BLaER1 treated with 17β-estradiol and CSF1 and Interleukin-3, amounts not matched to agents 10 nM and 100 nM (cell line): ENCODE results near the gene CFAP68.
A peak's percentile ranks its signal among the peaks of the same experiment; 100 is the strongest.
"Not testable (repeated sequence)": the region's sequence is repeated elsewhere in the genome, so short reads cannot be mapped to it uniquely, and the experiment has no call there.

Experiments used
- H3K27ac ChIP-seq, 11 experiments: shearing (Covaris generic); formaldehyde crosslinking; 2 replicates each; pipeline ENCODE4 v1.8.1; 2022
- H3K27me3 ChIP-seq, 11 experiments: shearing (Covaris generic); formaldehyde crosslinking; 2 replicates each; pipeline ENCODE4 v1.8.1; 2022
- H3K36me3 ChIP-seq, 11 experiments: shearing (Covaris generic); formaldehyde crosslinking; 2 replicates each; pipeline ENCODE4 v1.8.1; 2022
- H3K4me1 ChIP-seq, 10 experiments: shearing (Covaris generic); formaldehyde crosslinking; 2 replicates each; pipeline ENCODE4 v1.8.1; 2022
- H3K4me2 ChIP-seq, 11 experiments: shearing (Covaris generic); formaldehyde crosslinking; 2 replicates each; pipeline ENCODE4 v1.8.1; 2022
- H3K4me3 ChIP-seq, 10 experiments: shearing (Covaris generic); formaldehyde crosslinking; 2 replicates each; pipeline ENCODE4 v1.8.1; 2022
- H3K9ac ChIP-seq, 11 experiments: shearing (Covaris generic); formaldehyde crosslinking; 2 replicates each; pipeline ENCODE4 v1.8.1; 2022
- H3K9me3 ChIP-seq, 11 experiments: shearing (Covaris generic); formaldehyde crosslinking; replicated peaks in 1 of 11; 2 replicates each; pipeline ENCODE4 v1.8.1; 2022
- H4K20me1 ChIP-seq, 11 experiments: shearing (Covaris generic); formaldehyde crosslinking; 2 replicates each; pipeline ENCODE4 v1.8.1; 2022
- Cebpa-rat ChIP-seq, 11 experiments: shearing (Covaris generic); IDR thresholded peaks; 2 replicates each; pipeline ENCODE4 v1.8.1; 2022

Gene CFAP68

DNA sequence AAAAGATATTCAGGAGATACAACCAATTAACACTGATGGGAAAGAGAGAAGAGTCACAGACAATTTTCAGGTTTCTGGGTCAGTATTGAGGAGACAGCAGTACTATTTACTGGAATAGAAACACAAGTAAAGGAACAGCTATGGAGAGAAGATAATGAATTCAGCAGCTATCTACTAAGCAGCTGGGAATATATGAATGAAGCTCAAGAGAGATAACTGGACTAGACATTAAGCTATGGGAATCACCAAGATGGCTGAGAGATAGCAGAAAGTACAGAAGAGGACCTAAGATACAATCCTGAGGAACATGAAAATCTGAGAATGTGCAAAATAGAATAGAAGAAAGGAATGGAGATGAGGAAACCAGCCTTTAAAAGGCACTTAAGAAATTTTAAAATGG, 23.8 kb upstream of the CFAP68 start:
- TF ChIP-seq Cebpa-rat (IDR thresholded peaks at IDR 0.05), result no peak
- no peaks in the 10 kb centered on the region for H3K27me3 ChIP-seq
- no peak overlapping the region for H3K27ac ChIP-seq
- peaks cover 0 to 4% (median 0%) of the 10 kb centered on the region in 10 experiments; a peak in 1 of 20 replicates for H3K4me1 ChIP-seq
- no peak overlapping the region for H3K4me3 ChIP-seq
- H4K20me1 ChIP-seq, result no peaks in the 10 kb centered on the region
- no peak overlapping the region for H3K9ac ChIP-seq
- peaks cover 68 to 95% (median 86%) of the 10 kb centered on the region in 11 experiments for H3K36me3 ChIP-seq
- no peaks in the 10 kb centered on the region for H3K9me3 ChIP-seq
- no peak overlapping the region for H3K4me2 ChIP-seq

- no peak overlapping the region for H3K4me3 ChIP-seq
- 0 out of 22 replicates have a peak, but pooled peaks cover 0 to 4% (median 0%) of the 10 kb centered on the region in 11 experiments for H4K20me1 ChIP-seq
- TF ChIP-seq Cebpa-rat (IDR thresholded peaks at IDR 0.05), result no peak
- no peak overlapping the region for H3K9ac ChIP-seq
- H3K27me3 ChIP-seq, result no peaks in the 10 kb centered on the region
- no peaks in the 10 kb centered on the region for H3K9me3 ChIP-seq
- H3K4me2 ChIP-seq, result no peak overlapping the region
- no peak overlapping the region for H3K27ac ChIP-seq
- peaks cover 0 to 3% (median 0%) of the 10 kb centered on the region in 10 experiments; a peak in 1 of 20 replicates for H3K4me1 ChIP-seq
- peaks cover 72 to 97% (median 90%) of the 10 kb centered on the region in 11 experiments for H3K36me3 ChIP-seq
Observed at GRCh38 chr11:111860257-111860656, 19.1 kb upstream of the CFAP68 start.

DNA sequence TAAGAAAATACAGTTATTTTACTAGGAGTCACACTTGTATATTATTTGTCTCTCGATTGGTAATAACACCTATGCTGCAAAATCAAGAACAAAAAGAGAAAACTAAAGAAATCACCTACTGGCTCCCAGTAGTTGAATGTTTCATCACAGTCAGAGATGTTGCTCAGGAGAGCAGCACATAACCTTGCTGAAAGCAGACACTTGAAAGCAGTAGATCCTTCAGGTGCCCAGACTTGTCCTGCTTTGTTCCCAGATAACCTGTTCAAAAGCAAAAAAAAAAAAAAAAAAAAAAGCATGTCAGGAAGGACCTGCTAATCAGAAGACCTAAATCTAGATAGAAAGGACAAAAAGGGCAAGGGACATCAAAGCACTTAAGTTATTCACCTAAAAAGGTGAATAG, 9.2 kb upstream of the CFAP68 start:
- Histone ChIP-seq H3K9ac (peak overlapping the region in 7 of 11 experiments; percentile 75 to 87 (median 85); a peak in 9 of 22 replicates), H3K9me3 (no peaks in the 10 kb centered on the region), H3K36me3 (peaks cover 35 to 48% (median 42%) of the 10 kb centered on the region in 11 experiments), H3K4me1 (peaks cover 10 to 20% (median 15%) of the 10 kb centered on the region in 10 experiments), H4K20me1 (no peaks in the 10 kb centered on the region), H3K4me3 (peak overlapping the region in 9 of 10 experiments; percentile 77 to 93 (median 86); a peak in 16 of 20 replicates), H3K4me2 (peak overlapping the region; percentile 62 to 92 (median 80)), H3K27ac (peak overlapping the region in 2 of 11 experiments; percentile 70 to 77; a peak in 3 of 22 replicates), H3K27me3 (no peaks in the 10 kb centered on the region)
- TF ChIP-seq Cebpa-rat (IDR thresholded peaks at IDR 0.05), result no peak

DNA sequence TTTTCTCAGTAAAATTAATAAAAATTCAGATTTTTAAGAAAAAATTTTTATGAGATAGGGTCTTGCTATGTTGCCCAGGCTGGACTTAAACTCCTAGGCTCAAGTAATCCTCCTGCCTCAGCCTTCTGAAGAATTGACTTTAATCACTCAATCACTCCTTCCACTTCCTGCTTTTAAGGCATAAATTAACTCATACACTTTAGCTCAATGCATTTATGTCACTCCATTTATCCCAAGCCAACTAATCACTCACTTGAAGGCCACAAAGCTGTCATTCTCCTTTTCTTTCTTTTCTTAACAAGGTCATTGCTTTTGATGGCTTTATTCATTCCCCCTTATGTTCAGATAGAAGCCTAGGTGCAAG, 8.8 kb upstream of the CFAP68 start:
- no peak for TF ChIP-seq Cebpa-rat (IDR thresholded peaks at IDR 0.05)
- peak overlapping the region; percentile 71 to 87 (median 83) for H3K9ac ChIP-seq
- no peaks in the 10 kb centered on the region for H3K9me3 ChIP-seq
- peaks cover 10 to 20% (median 15%) of the 10 kb centered on the region in 10 experiments for H3K4me1 ChIP-seq
- peaks cover 35 to 48% (median 41%) of the 10 kb centered on the region in 11 experiments for H3K36me3 ChIP-seq
- peak overlapping the region; percentile 62 to 92 (median 80) for H3K4me2 ChIP-seq
- peak overlapping the region in 9 of 11 experiments; percentile 62 to 77 (median 72); a peak in 15 of 22 replicates for H3K27ac ChIP-seq
- peak overlapping the region; percentile 75 to 93 (median 85) for H3K4me3 ChIP-seq
- no peaks in the 10 kb centered on the region for H3K27me3 ChIP-seq
- no peaks in the 10 kb centered on the region for H4K20me1 ChIP-seq

GRCh38 chr11:111870886-111871692, 8.3 kb upstream of the CFAP68 start, which contains the start of gene ALG9:
TSS of gene ALG9 (minus strand) at chr11:111871581. CDS start at chr11:111871482, 99 bp downstream.
- peaks cover 10 to 20% (median 15%) of the 10 kb centered on the region in 10 experiments for H3K4me1 ChIP-seq
- H3K9me3 ChIP-seq, result no peaks in the 10 kb centered on the region
- H3K36me3 ChIP-seq, result peaks cover 30 to 48% (median 40%) of the 10 kb centered on the region in 11 experiments
- TF ChIP-seq Cebpa-rat (IDR thresholded peaks at IDR 0.05), result no peak
- peak within 1 kb of the TSS; percentile 71 to 87 (median 83) for H3K9ac ChIP-seq
- peak within 1 kb of the TSS; percentile 75 to 93 (median 85) for H3K4me3 ChIP-seq
- H3K27ac ChIP-seq, result peak within 1 kb of the TSS; percentile 44 to 77 (median 70); a peak in 21 of 22 replicates
- H4K20me1 ChIP-seq, result no peaks in the 10 kb centered on the region
- peak within 1 kb of the TSS; percentile 62 to 92 (median 80) for H3K4me2 ChIP-seq
- no peaks in the 10 kb centered on the region for H3K27me3 ChIP-seq

- TF ChIP-seq Cebpa-rat (IDR thresholded peaks at IDR 0.05), result no peak
- Histone ChIP-seq H3K9me3 (no peaks in the 10 kb centered on the region), H4K20me1 (no peaks in the 10 kb centered on the region), H3K4me3 (peak overlapping the region; percentile 75 to 93 (median 85)), H3K27ac (peak overlapping the region in 10 of 11 experiments; percentile 44 to 77 (median 71); a peak in 19 of 22 replicates), H3K9ac (peak overlapping the region; percentile 71 to 87 (median 83)), H3K36me3 (peaks cover 23 to 48% (median 34%) of the 10 kb centered on the region in 11 experiments), H3K4me2 (peak overlapping the region; percentile 62 to 92 (median 80)), H3K27me3 (no peaks in the 10 kb centered on the region), H3K4me1 (peaks cover 10 to 22% (median 15%) of the 10 kb centered on the region in 10 experiments)
Observed at GRCh38 chr11:111871693-111872161, 7.6 kb upstream of the CFAP68 start.

GRCh38 chr11:111878385-111878848, 924 bp upstream of the CFAP68 start:
- H3K27ac ChIP-seq, result peak overlapping the region; percentile 73 to 99 (median 83)
- peaks cover 0 to 21% (median 12%) of the 10 kb centered on the region in 11 experiments; a peak in 13 of 22 replicates for H3K36me3 ChIP-seq
- no peaks in the 10 kb centered on the region for H3K9me3 ChIP-seq
- peak overlapping the region; percentile 72 to 89 (median 83) for H3K9ac ChIP-seq
- H3K4me2 ChIP-seq, result peak overlapping the region; percentile 78 to 94 (median 87)
- no peak for TF ChIP-seq Cebpa-rat (IDR thresholded peaks at IDR 0.05)
- H3K4me3 ChIP-seq, result peak overlapping the region; percentile 66 to 81 (median 72)
- H3K27me3 ChIP-seq, result no peaks in the 10 kb centered on the region
- H3K4me1 ChIP-seq, result peaks cover 8 to 36% (median 16%) of the 10 kb centered on the region in 10 experiments
- H4K20me1 ChIP-seq, result no peaks in the 10 kb centered on the region

- Histone ChIP-seq H3K36me3 (peaks cover 0 to 21% (median 12%) of the 10 kb centered on the region in 11 experiments; a peak in 13 of 22 replicates), H3K27ac (peak overlapping the region; percentile 73 to 99 (median 83)), H3K4me3 (peak overlapping the region; percentile 66 to 81 (median 72)), H3K4me1 (peaks cover 8 to 36% (median 16%) of the 10 kb centered on the region in 10 experiments), H4K20me1 (no peaks in the 10 kb centered on the region), H3K9me3 (no peaks in the 10 kb centered on the region), H3K4me2 (peak overlapping the region; percentile 78 to 94 (median 84)), H3K27me3 (no peaks in the 10 kb centered on the region), H3K9ac (peak overlapping the region; percentile 72 to 89 (median 83))
- TF ChIP-seq Cebpa-rat (IDR thresholded peaks at IDR 0.05), result no peak
Observed at GRCh38 chr11:111879637-111879960, 258 bp downstream of the CFAP68 start.

DNA sequence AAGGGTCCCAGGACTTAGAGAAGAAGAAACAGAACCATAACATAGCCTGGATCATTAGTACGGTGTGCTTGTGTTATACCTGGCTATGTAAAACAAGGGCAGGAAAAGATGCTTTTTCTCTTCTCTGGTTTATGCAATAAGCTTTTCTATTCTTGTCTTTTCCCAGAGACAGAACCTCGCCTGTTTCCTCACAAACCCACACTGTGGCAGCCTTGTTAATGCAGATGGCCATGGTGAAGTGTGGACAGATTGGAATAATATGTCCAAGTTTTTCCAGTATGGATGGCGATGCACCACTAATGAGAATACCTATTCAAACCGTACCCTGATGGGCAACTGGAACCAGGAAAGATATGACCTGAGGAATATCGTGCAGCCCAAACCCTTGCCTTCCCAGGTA, 2.9 kb downstream of the CFAP68 start:
- peaks cover 8 to 29% (median 16%) of the 10 kb centered on the region in 10 experiments for H3K4me1 ChIP-seq
- H4K20me1 ChIP-seq, result no peaks in the 10 kb centered on the region
- H3K27me3 ChIP-seq, result no peaks in the 10 kb centered on the region
- no peaks in the 10 kb centered on the region for H3K36me3 ChIP-seq
- H3K4me3 ChIP-seq, result no peak overlapping the region
- H3K27ac ChIP-seq, result no peak overlapping the region
- no peaks in the 10 kb centered on the region for H3K9me3 ChIP-seq
- no peak for TF ChIP-seq Cebpa-rat (IDR thresholded peaks at IDR 0.05)
- H3K9ac ChIP-seq, result no peak overlapping the region
- H3K4me2 ChIP-seq, result peak overlapping the region in 1 of 11 experiments; percentile 13; a peak in 1 of 22 replicates

GRCh38 chr11:111885053-111885452, 5.7 kb downstream of the CFAP68 start:
- H4K20me1 ChIP-seq, H3K27me3 ChIP-seq, H3K4me2 ChIP-seq, H3K27ac ChIP-seq, H3K9ac ChIP-seq, H3K9me3 ChIP-seq, H3K4me1 ChIP-seq, H3K36me3 ChIP-seq, H3K4me3 ChIP-seq: not testable (repeated sequence)
